Measurements from ENCODE around the gene ACP6. TPM values are rescaled to one million over a fixed set of nuclear protein-coding genes. Genes with fewer than 3 reads are reported as not detected.

The ACP6 gene
- total and polyA plus RNA-seq, 4 donors = 9.6 to 25.3 (median 15.6) TPM

- H3K4me1 ChIP-seq (ENCODE audit: control insufficient read depth in 5 of 5, insufficient read depth in 5 of 5, low read length in 5 of 5) = peaks cover 0 to 4% (median 0%) of the 10 kb centered on the region in 5 donors
- H3K36me3 ChIP-seq (ENCODE audit: control insufficient read depth in 4 of 4, insufficient read depth in 4 of 4, low read length in 4 of 4) = peaks cover 0 to 4% (median 0%) of the 10 kb centered on the region in 4 donors
- ATAC-seq (ENCODE audit: insufficient read depth, low FRiP score) (no peak), DNase-seq (no peak)
- no peak for TF ChIP-seq CTCF (IDR thresholded peaks at IDR 0.05; ENCODE audit: control extremely low read depth, extremely low read depth)
- H3K9ac ChIP-seq (ENCODE audit: insufficient read depth in 1 of 2, low read length in 2 of 2) = no peak overlapping the region
- H3K27me3 ChIP-seq (ENCODE audit: control insufficient read depth in 3 of 3, insufficient read depth in 3 of 3, low read length in 2 of 3) = no peaks in the 10 kb centered on the region
- 77 to 87% methylated on average over 6 of the region's 6 CpGs for WGBS, 2 donors
- H3K4me3 ChIP-seq = no peak overlapping the region
- no peaks in the 10 kb centered on the region for H3K9me3 ChIP-seq (ENCODE audit: control insufficient read depth in 4 of 4, insufficient read depth in 3 of 4, low read length in 3 of 4)
- no peak overlapping the region for H3K27ac ChIP-seq (ENCODE audit: low read depth in 1 of 2, low read length in 1 of 2)
Observed at GRCh38 chr1:147630022-147630421, 40.3 kb downstream of the ACP6 start.

GRCh38 chr1:147628441-147628840 lies 41.9 kb downstream of the ACP6 start:
- no peak for ATAC-seq (ENCODE audit: insufficient read depth, low FRiP score)

GRCh38 chr1:147627435-147628110 lies 42.8 kb downstream of the ACP6 start:
- Histone ChIP-seq H3K4me1 (ENCODE audit: control insufficient read depth in 5 of 5, insufficient read depth in 5 of 5, low read length in 5 of 5) (peaks cover 0 to 4% (median 0%) of the 10 kb centered on the region in 5 donors), H3K27ac (ENCODE audit: low read depth in 1 of 2, low read length in 1 of 2) (no peak overlapping the region), H3K9ac (ENCODE audit: insufficient read depth in 1 of 2, low read length in 2 of 2) (no peak overlapping the region), H3K36me3 (ENCODE audit: control insufficient read depth in 4 of 4, insufficient read depth in 4 of 4, low read length in 4 of 4) (peaks cover 6 to 15% (median 10%) of the 10 kb centered on the region in 4 donors), H3K27me3 (ENCODE audit: control insufficient read depth in 3 of 3, insufficient read depth in 3 of 3, low read length in 2 of 3) (no peaks in the 10 kb centered on the region), H3K9me3 (ENCODE audit: control insufficient read depth in 4 of 4, insufficient read depth in 3 of 4, low read length in 3 of 4) (no peaks in the 10 kb centered on the region), H3K4me3 (no peak overlapping the region)
- 14 to 24% methylated on average over 3 of the region's 3 CpGs for WGBS, 2 donors
- peak; percentile 63 for TF ChIP-seq CTCF (IDR thresholded peaks at IDR 0.05; ENCODE audit: control extremely low read depth, extremely low read depth)
- DNase-seq (peak; percentile 49 to 52 (median 50)), ATAC-seq (ENCODE audit: insufficient read depth, low FRiP score) (peak; percentile 71)

More at GRCh38 chr1:147628441-147628840, 41.9 kb downstream of the ACP6 start:
- H3K9me3 ChIP-seq (ENCODE audit: control insufficient read depth in 4 of 4, insufficient read depth in 3 of 4, low read length in 3 of 4) = no peaks in the 10 kb centered on the region
- peaks cover 6 to 14% (median 10%) of the 10 kb centered on the region in 4 donors for H3K36me3 ChIP-seq (ENCODE audit: control insufficient read depth in 4 of 4, insufficient read depth in 4 of 4, low read length in 4 of 4)
- H3K27me3 ChIP-seq (ENCODE audit: control insufficient read depth in 3 of 3, insufficient read depth in 3 of 3, low read length in 2 of 3) = no peaks in the 10 kb centered on the region
- peaks cover 0 to 4% (median 0%) of the 10 kb centered on the region in 5 donors for H3K4me1 ChIP-seq (ENCODE audit: control insufficient read depth in 5 of 5, insufficient read depth in 5 of 5, low read length in 5 of 5)
- TF ChIP-seq CTCF (IDR thresholded peaks at IDR 0.05; ENCODE audit: control extremely low read depth, extremely low read depth) = no peak
- 53 to 70% methylated on average over 5 of the region's 5 CpGs for WGBS, 2 donors
- no peak overlapping the region for H3K4me3 ChIP-seq
- H3K9ac ChIP-seq (ENCODE audit: insufficient read depth in 1 of 2, low read length in 2 of 2) = no peak overlapping the region
- no peak overlapping the region for H3K27ac ChIP-seq (ENCODE audit: low read depth in 1 of 2, low read length in 1 of 2)
- no peak for DNase-seq

All from lung (tissue), 12 donors.